HepG2 (cell line): Measurements from ENCODE around the gene GSDMA. TPM values are rescaled to one million over a fixed set of nuclear protein-coding genes. Genes with fewer than 3 reads are reported as not detected.

ENCODE experiments used
- FOXO1 ChIP-seq: sonication (generic); formaldehyde crosslinking; IDR thresholded peaks from 2 replicates; pipeline ENCODE4 v1.4.0; 2020; ENCODE audit warnings: missing genetic modification reagents
- HDAC1 ChIP-seq: sonication (generic); formaldehyde crosslinking; IDR thresholded peaks from 2 replicates; pipeline ENCODE4 v1.5.1; 2020; ENCODE audit warnings: mild to moderate bottlenecking, missing genetic modification reagents
- HDAC2 ChIP-seq: sonication (generic); formaldehyde crosslinking; IDR thresholded peaks from 2 replicates; pipeline ENCODE4 v1.4.0; 2020; ENCODE audit warnings: missing genetic modification reagents
- MAFG ChIP-seq: sonication (generic); formaldehyde crosslinking; IDR thresholded peaks from 2 replicates; pipeline ENCODE4 v1.5.1; 2020; ENCODE audit warnings: mild to moderate bottlenecking, missing genetic modification reagents
- MLLT10 ChIP-seq: sonication (generic); formaldehyde crosslinking; IDR thresholded peaks from 2 replicates; pipeline ENCODE4 v1.4.0; 2020; ENCODE audit warnings: missing genetic modification reagents
- NCOR1 ChIP-seq: fragments of 200-600 bp; sonication (generic); IDR thresholded peaks from 2 replicates; pipeline ENCODE4 v1.7.0; 2017; ENCODE audit warnings: antibody characterized with exemption, low read length, borderline replicate concordance
- SALL1 ChIP-seq: sonication (generic); formaldehyde crosslinking; IDR thresholded peaks from 2 replicates; pipeline ENCODE4 v1.8.0; 2022; ENCODE audit warnings: mild to moderate bottlenecking, missing genetic modification reagents
- SNRNP70 ChIP-seq: fragments of 200-400 bp; formaldehyde crosslinking; IDR thresholded peaks from 2 replicates; pipeline ENCODE4 v1.6.1; 2017; ENCODE audit warnings: mild to moderate bottlenecking, low read depth, low read length, moderate library complexity
- SOX13 ChIP-seq, 3 experiments: fragments of 450-650 bp in 1 of 3; sonication (generic) in 1 of 3; formaldehyde crosslinking in 1 of 3; IDR thresholded peaks in 2 of 3; conservative IDR thresholded peaks in 1 of 3; 2 replicates each; pipeline versions ENCODE4 v1.5.0 to v1.6.1; 2016 to 2020; ENCODE audit warnings: antibody characterized with exemption in 1 of 3, mild to moderate bottlenecking in 1 of 3, missing compliant biosample characterization in 1 of 3, missing genetic modification reagents in 1 of 3, moderate library complexity in 1 of 3
- SRSF4 ChIP-seq: fragments of 200-400 bp; formaldehyde crosslinking; IDR thresholded peaks from one replicate; pipeline ENCODE4 v1.6.1; 2018; ENCODE audit warnings: mild to moderate bottlenecking, low read depth, low read length, moderate library complexity; ENCODE audit not compliant: poor library complexity, severe bottlenecking
- TEAD2 ChIP-seq: sonication (generic); formaldehyde crosslinking; IDR thresholded peaks from 2 replicates; pipeline ENCODE4 v1.9.0; 2021; ENCODE audit warnings: missing genetic modification reagents
- ZKSCAN1 ChIP-seq: fragments of 150-350 bp; IDR thresholded peaks from 2 replicates; pipeline ENCODE4 v1.6.1; 2014; ENCODE audit warnings: low read length
- ZNF180 ChIP-seq: sonication (generic); formaldehyde crosslinking; IDR thresholded peaks from 2 replicates; pipeline ENCODE4 v1.4.0; 2020; ENCODE audit warnings: low read depth, missing genetic modification reagents, borderline replicate concordance
- ZNF24 ChIP-seq: fragments of 450-650 bp; IDR thresholded peaks from 2 replicates; pipeline ENCODE4 v1.6.1; 2017; ENCODE audit warnings: antibody characterized with exemption, mild to moderate bottlenecking
- ZNF3 ChIP-seq: IDR thresholded peaks from 2 replicates; pipeline ENCODE4 v1.7.0; 2017; ENCODE audit warnings: inconsistent platforms
- ZNF460 ChIP-seq: sonication (generic); formaldehyde crosslinking; IDR thresholded peaks from 2 replicates; pipeline ENCODE4 v1.5.1; 2020; ENCODE audit warnings: missing genetic modification reagents, mild to moderate bottlenecking, borderline replicate concordance
- polyA plus RNA-seq, 8 experiments: library from polyadenylated mRNA; depleted of rRNA in 3 of 8; stranded (reverse) in 7 of 8; unstranded in 1 of 8; fragments of >200 nt; fragmentation: Illumina TruSeq in 4 of 8; extraction: Trizol in 4 of 8; gene quantifications; 2 replicates each; pipeline versions ENCODE4 v1.2.1 to v1.2.3, GENCODE V29; 2011 to 2016; ENCODE audit warnings: low read depth in 4 of 8, missing spikeins in 1 of 8, mixed read lengths in 1 of 8; ENCODE audit not compliant: insufficient read depth in 1 of 8
- total RNA-seq, 5 experiments: library from RNA; depleted of rRNA; stranded (reverse); fragments of >200 nt; fragmentation: Illumina TruSeq; extraction: Trizol; gene quantifications; 2 replicates each; pipeline ENCODE4 v1.2.3, GENCODE V29; 2016; ENCODE audit warnings: low read depth in 1 of 5
- TF ChIP-seq, protein P1 (sequence below): sonication (generic); formaldehyde crosslinking; IDR thresholded peaks from 2 replicates; pipeline ENCODE4 v1.4.0; 2020; ENCODE audit warnings: missing genetic modification reagents, mild to moderate bottlenecking, borderline replicate concordance
- TF ChIP-seq, protein P2 (sequence below): sonication (generic); formaldehyde crosslinking; IDR thresholded peaks from 2 replicates; pipeline ENCODE4 v1.4.0; 2020; ENCODE audit warnings: missing genetic modification reagents
- TF ChIP-seq, protein P3 (sequence below): sonication (generic); formaldehyde crosslinking; IDR thresholded peaks from 2 replicates; pipeline ENCODE4 v1.4.0; 2020; ENCODE audit warnings: mild to moderate bottlenecking, missing genetic modification reagents
- TF ChIP-seq, protein P4 (sequence below): sonication (generic); formaldehyde crosslinking; IDR thresholded peaks from 2 replicates; pipeline ENCODE4 v1.4.0; 2020; ENCODE audit warnings: missing genetic modification reagents
- TF ChIP-seq, protein P5 (sequence below): sonication (generic); formaldehyde crosslinking; IDR thresholded peaks from 2 replicates; pipeline ENCODE4 v1.4.0; 2020; ENCODE audit warnings: missing genetic modification reagents
- TF ChIP-seq, protein P6 (sequence below): sonication (generic); formaldehyde crosslinking; IDR thresholded peaks from 2 replicates; pipeline ENCODE4 v1.5.0; 2020; ENCODE audit warnings: mild to moderate bottlenecking, missing genetic modification reagents, borderline replicate concordance

GSDMA gene
- total and polyA plus RNA-seq, 2 of the 13 experiments (the other 11 are each of a cell fraction or from before 2014, with no cell fraction given) = not detected

DNA sequence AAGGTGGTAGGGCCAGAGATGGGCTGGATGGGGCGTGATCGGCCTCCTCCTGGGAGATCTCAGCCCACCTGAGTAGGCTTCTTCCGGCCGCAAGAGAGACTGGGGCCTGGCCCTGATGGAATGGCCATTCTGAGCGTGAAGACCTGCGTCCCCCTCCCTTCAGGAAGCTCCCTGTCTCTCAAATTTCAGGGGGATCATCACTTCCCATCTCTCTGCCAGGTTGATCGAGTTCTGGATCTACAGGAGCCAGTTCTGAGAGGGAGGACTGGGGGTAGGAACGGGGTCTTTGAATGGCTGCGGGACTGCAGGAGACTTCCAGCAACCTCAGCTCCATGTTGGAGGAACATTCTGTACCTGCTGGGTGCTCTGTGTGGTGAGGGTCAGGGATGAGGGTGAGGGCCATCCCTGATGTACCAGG, 9.3 kb upstream of the GSDMA start (continued):
- TF ChIP-seq, protein P1, sequence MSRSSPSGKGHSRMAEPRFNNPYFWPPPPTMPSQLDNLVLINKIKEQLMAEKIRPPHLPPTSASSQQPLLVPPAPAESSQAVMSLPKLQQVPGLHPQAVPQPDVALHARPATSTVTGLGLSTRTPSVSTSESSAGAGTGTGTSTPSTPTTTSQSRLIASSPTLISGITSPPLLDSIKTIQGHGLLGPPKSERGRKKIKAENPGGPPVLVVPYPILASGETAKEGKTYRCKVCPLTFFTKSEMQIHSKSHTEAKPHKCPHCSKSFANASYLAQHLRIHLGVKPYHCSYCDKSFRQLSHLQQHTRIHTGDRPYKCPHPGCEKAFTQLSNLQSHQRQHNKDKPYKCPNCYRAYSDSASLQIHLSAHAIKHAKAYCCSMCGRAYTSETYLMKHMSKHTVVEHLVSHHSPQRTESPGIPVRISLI = no peak
- TF ChIP-seq SRSF4 (no peak), HDAC1 (CRISPR knock-in tag) (no peak), TEAD2 (CRISPR knock-in tag) (no peak), FOXO1 (CRISPR knock-in tag) (peak; percentile 31; the same call in 1 of the 2 replicates), MLLT10 (CRISPR knock-in tag) (no peak), SALL1 (CRISPR knock-in tag) (peak; percentile 14; the same call in 1 of the 2 replicates), SOX13 (IDR thresholded peaks at IDR 0.05) (no peak), SOX13 (CRISPR knock-in tag; conservative IDR thresholded peaks at IDR 0.05 in 1 of 2, IDR thresholded peaks at IDR 0.05 in 1 of 2) (no peak), ZKSCAN1 (no peak), ZNF24 (no peak), MAFG (CRISPR knock-in tag) (no peak), SNRNP70 (no peak), NCOR1 (no peak), ZNF3 (CRISPR knock-in tag) (no peak), ZNF460 (CRISPR knock-in tag) (no peak), HDAC2 (CRISPR knock-in tag) (no peak), ZNF180 (no peak)
- TF ChIP-seq, protein P2, sequence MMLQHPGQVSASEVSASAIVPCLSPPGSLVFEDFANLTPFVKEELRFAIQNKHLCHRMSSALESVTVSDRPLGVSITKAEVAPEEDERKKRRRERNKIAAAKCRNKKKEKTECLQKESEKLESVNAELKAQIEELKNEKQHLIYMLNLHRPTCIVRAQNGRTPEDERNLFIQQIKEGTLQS (CRISPR knock-in tag) = no peak
- TF ChIP-seq, protein P3, sequence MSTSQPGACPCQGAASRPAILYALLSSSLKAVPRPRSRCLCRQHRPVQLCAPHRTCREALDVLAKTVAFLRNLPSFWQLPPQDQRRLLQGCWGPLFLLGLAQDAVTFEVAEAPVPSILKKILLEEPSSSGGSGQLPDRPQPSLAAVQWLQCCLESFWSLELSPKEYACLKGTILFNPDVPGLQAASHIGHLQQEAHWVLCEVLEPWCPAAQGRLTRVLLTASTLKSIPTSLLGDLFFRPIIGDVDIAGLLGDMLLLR (CRISPR knock-in tag) = peak; percentile 64; the same call in 1 of the 2 replicates
- TF ChIP-seq, protein P4, sequence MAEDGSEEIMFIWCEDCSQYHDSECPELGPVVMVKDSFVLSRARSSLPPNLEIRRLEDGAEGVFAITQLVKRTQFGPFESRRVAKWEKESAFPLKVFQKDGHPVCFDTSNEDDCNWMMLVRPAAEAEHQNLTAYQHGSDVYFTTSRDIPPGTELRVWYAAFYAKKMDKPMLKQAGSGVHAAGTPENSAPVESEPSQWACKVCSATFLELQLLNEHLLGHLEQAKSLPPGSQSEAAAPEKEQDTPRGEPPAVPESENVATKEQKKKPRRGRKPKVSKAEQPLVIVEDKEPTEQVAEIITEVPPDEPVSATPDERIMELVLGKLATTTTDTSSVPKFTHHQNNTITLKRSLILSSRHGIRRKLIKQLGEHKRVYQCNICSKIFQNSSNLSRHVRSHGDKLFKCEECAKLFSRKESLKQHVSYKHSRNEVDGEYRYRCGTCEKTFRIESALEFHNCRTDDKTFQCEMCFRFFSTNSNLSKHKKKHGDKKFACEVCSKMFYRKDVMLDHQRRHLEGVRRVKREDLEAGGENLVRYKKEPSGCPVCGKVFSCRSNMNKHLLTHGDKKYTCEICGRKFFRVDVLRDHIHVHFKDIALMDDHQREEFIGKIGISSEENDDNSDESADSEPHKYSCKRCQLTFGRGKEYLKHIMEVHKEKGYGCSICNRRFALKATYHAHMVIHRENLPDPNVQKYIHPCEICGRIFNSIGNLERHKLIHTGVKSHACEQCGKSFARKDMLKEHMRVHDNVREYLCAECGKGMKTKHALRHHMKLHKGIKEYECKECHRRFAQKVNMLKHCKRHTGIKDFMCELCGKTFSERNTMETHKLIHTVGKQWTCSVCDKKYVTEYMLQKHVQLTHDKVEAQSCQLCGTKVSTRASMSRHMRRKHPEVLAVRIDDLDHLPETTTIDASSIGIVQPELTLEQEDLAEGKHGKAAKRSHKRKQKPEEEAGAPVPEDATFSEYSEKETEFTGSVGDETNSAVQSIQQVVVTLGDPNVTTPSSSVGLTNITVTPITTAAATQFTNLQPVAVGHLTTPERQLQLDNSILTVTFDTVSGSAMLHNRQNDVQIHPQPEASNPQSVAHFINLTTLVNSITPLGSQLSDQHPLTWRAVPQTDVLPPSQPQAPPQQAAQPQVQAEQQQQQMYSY = no peak
- TF ChIP-seq, protein P5, sequence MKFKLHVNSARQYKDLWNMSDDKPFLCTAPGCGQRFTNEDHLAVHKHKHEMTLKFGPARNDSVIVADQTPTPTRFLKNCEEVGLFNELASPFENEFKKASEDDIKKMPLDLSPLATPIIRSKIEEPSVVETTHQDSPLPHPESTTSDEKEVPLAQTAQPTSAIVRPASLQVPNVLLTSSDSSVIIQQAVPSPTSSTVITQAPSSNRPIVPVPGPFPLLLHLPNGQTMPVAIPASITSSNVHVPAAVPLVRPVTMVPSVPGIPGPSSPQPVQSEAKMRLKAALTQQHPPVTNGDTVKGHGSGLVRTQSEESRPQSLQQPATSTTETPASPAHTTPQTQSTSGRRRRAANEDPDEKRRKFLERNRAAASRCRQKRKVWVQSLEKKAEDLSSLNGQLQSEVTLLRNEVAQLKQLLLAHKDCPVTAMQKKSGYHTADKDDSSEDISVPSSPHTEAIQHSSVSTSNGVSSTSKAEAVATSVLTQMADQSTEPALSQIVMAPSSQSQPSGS (CRISPR knock-in tag) = no peak
- TF ChIP-seq, protein P6, sequence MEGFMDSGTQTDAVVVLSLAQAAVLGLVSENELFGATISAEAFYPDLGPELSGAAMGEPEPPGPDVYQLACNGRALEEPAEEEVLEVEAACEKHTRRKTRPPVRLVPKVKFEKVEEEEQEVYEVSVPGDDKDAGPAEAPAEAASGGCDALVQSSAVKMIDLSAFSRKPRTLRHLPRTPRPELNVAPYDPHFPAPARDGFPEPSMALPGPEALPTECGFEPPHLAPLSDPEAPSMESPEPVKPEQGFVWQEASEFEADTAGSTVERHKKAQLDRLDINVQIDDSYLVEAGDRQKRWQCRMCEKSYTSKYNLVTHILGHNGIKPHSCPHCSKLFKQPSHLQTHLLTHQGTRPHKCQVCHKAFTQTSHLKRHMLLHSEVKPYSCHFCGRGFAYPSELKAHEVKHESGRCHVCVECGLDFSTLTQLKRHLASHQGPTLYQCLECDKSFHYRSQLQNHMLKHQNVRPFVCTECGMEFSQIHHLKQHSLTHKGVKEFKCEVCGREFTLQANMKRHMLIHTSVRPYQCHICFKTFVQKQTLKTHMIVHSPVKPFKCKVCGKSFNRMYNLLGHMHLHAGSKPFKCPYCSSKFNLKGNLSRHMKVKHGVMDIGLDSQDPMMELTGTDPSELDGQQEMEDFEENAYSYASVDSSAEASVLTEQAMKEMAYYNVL = 0 out of 2 replicates have a peak, but pooled peaks have one; percentile 27
